ENCODE results near the gene TEX35.

GRCh38 chr1:178529364-178530036 lies 16.6 kb downstream of the TEX35 start:
- TF ChIP-seq EZH2 (IDR thresholded peaks at IDR 0.05; ENCODE audit: insufficient read depth, low read length) (no peak), CTCF (IDR thresholded peaks at IDR 0.05; ENCODE audit: insufficient read depth, low read depth, low read length) (no peak)
